Left ventricle myocardium inferior (tissue), 1 donor: Measurements from ENCODE around the gene SLC25A13. TPM values are rescaled to one million over a fixed set of nuclear protein-coding genes. Genes with fewer than 3 reads are reported as not detected.

Experiments used
- DNase-seq: peaks from one replicate; pipeline ENCODE4 v3.0.0-alpha.2; 2020
- H3K27ac ChIP-seq: fragments of 200-600 bp; replicated peaks from 2 replicates; pipeline ENCODE4 v1.8.0; 2021
- H3K27me3 ChIP-seq: fragments of 200-600 bp; 2 replicates; pipeline ENCODE4 v1.8.0; 2021; ENCODE audit warnings: low read depth
- H3K36me3 ChIP-seq: fragments of 200-600 bp; 2 replicates; pipeline ENCODE4 v1.8.0; 2021
- H3K4me1 ChIP-seq: fragments of 200-600 bp; 2 replicates; pipeline ENCODE4 v1.8.0; 2021
- H3K4me3 ChIP-seq: fragments of 200-600 bp; 2 replicates; pipeline ENCODE4 v1.8.0; 2021; ENCODE audit warnings: mild to moderate bottlenecking, moderate library complexity
- H3K9me3 ChIP-seq: fragments of 200-600 bp; replicated peaks from 2 replicates; pipeline ENCODE4 v1.8.0; 2021
- intact Hi-C: fragments of 100-400 bp; cut with micrococcal nuclease; formaldehyde crosslinking; loops from one replicate; pipeline ENCODE4 v1.11.0; 2022
- total RNA-seq: library from RNA; stranded (reverse); fragmentation: NEBNext Ultra II Directional; extraction: Animal tissue kit (Norgen Biotek cat#: 25700); gene quantifications from one replicate; pipeline ENCODE4 v1.2.1, GENCODE V29; 2021
- TF ChIP-seq, protein P1 (sequence below): fragments of 200-600 bp; IDR thresholded peaks from 2 replicates; pipeline ENCODE4 v1.8.0; 2021; ENCODE audit warnings: antibody characterized with exemption, mild to moderate bottlenecking, borderline replicate concordance
- donor health status: DM: no; HTN: yes; CAD: no; lungs with severe emphysema.

Gene SLC25A13
- total RNA-seq, 1 donor from 2014 or later: 9.1 TPM

GRCh38 chr7:96269246-96269994 is 52.5 kb downstream of the SLC25A13 start:
- DNase-seq: no peak
- Histone ChIP-seq H3K4me1 (peaks cover 6% of the 10 kb centered on the region), H3K27ac (no peak overlapping the region), H3K27me3 (no peaks in the 10 kb centered on the region), H3K4me3 (no peak overlapping the region), H3K36me3 (peaks cover 38% of the 10 kb centered on the region), H3K9me3 (no peaks in the 10 kb centered on the region)
- intact Hi-C loops: no loop called here
- TF ChIP-seq, protein P1, sequence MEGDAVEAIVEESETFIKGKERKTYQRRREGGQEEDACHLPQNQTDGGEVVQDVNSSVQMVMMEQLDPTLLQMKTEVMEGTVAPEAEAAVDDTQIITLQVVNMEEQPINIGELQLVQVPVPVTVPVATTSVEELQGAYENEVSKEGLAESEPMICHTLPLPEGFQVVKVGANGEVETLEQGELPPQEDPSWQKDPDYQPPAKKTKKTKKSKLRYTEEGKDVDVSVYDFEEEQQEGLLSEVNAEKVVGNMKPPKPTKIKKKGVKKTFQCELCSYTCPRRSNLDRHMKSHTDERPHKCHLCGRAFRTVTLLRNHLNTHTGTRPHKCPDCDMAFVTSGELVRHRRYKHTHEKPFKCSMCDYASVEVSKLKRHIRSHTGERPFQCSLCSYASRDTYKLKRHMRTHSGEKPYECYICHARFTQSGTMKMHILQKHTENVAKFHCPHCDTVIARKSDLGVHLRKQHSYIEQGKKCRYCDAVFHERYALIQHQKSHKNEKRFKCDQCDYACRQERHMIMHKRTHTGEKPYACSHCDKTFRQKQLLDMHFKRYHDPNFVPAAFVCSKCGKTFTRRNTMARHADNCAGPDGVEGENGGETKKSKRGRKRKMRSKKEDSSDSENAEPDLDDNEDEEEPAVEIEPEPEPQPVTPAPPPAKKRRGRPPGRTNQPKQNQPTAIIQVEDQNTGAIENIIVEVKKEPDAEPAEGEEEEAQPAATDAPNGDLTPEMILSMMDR: no peak

- TF ChIP-seq, protein P1: no peak
- Histone ChIP-seq H3K4me3 (no peak overlapping the region), H3K9me3 (no peaks in the 10 kb centered on the region), H3K27me3 (no peaks in the 10 kb centered on the region), H3K36me3 (peaks cover 31% of the 10 kb centered on the region), H3K4me1 (no peaks in the 10 kb centered on the region), H3K27ac (no peak overlapping the region)
- intact Hi-C loops: no loop called here
- no peak for DNase-seq
These were observed 55.3 kb downstream of the SLC25A13 start for GRCh38 chr7:96266580-96266979.

DNA sequence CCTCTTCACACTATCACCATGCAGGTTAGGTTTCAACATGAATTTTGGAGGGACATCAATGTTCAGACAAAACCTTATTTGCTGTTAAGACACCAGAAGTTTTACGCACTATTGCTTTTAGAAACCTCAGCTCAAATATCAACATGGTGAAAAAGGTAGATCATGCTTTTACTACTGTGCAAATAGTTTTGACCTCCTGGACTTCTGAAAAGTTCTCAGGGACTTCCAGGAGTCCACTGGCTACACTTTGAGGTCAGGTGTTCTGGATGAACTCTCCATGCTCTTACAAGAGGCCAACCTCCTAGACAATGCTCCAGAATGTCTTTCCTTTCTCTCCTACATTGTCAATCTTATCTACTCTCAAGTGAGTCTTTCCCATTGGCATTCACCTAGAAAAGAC is 55.9 kb downstream of the SLC25A13 start:
- no peak for DNase-seq
- Histone ChIP-seq H3K4me1 (no peaks in the 10 kb centered on the region), H3K27me3 (no peaks in the 10 kb centered on the region), H3K9me3 (no peaks in the 10 kb centered on the region), H3K27ac (no peak overlapping the region), H3K36me3 (peaks cover 30% of the 10 kb centered on the region), H3K4me3 (no peak overlapping the region)
- intact Hi-C loops: no loop called here
- TF ChIP-seq, protein P1: no peak

DNA sequence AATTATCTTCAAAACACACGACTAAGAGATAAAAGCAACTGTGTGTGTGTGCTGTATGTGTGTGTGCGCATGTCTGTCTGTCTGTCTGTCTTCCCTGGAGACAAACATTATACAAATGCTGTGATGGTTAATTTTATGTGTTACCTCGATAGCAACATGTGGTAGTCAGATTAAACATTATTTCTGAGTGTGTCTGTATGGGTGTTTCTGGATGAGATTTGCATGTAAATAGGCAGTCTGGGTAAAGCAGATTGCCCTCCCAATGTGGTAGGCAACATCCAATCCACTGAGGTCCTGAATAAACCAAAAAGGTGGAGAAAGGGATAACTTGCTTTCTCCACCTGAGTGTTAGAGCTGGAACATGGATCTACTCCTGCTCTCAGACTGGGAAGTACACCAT is 67.9 kb downstream of the SLC25A13 start:
- Histone ChIP-seq H3K36me3 (peaks cover 3% of the 10 kb centered on the region), H3K27me3 (no peaks in the 10 kb centered on the region), H3K4me1 (peaks cover 20% of the 10 kb centered on the region), H3K9me3 (peaks cover 33% of the 10 kb centered on the region), H3K27ac (no peak overlapping the region), H3K4me3 (no peak overlapping the region)
- no peak for DNase-seq
- intact Hi-C loops: no loop called here
- TF ChIP-seq, protein P1: no peak

- peaks cover 3% of the 10 kb centered on the region for H3K36me3 ChIP-seq
- no peak overlapping the region for H3K4me3 ChIP-seq
- H3K9me3 ChIP-seq: peaks cover 28% of the 10 kb centered on the region
- H3K27ac ChIP-seq: no peak overlapping the region
- no peaks in the 10 kb centered on the region for H3K27me3 ChIP-seq
- DNase-seq: no peak
- peaks cover 20% of the 10 kb centered on the region for H3K4me1 ChIP-seq
- intact Hi-C loops: no loop called here
- TF ChIP-seq, protein P1: no peak
These were observed 68.5 kb downstream of the SLC25A13 start for GRCh38 chr7:96253441-96253840.
